MM.1S (cell line): ENCODE measurements around the gene WIZ.

Source experiments
- DNase-seq: peaks from one replicate; pipeline ENCODE4 v3.0.0-alpha.2; 2015
- H2AFZ ChIP-seq: fragments of 300-600 bp; sonication (generic); 2 replicates; pipeline ENCODE4 v1.6.0; 2016; ENCODE audit warnings: antibody characterized with exemption, low read length
- H3F3A ChIP-seq: fragments of 300-600 bp; sonication (generic); 2 replicates; pipeline ENCODE4 v1.6.1; 2016; ENCODE audit warnings: mild to moderate bottlenecking, antibody characterized with exemption, low read length, moderate library complexity, mixed read lengths; ENCODE audit not compliant: insufficient read depth
- H3K27ac ChIP-seq: fragments of 300-600 bp; sonication (generic); 2 replicates; pipeline ENCODE4 v1.5.1; 2016; ENCODE audit warnings: mild to moderate bottlenecking, low read length
- H3K27me3 ChIP-seq: fragments of 300-600 bp; sonication (generic); replicated peaks from 2 replicates; pipeline ENCODE4 v1.6.0; 2016; ENCODE audit warnings: low read length; ENCODE audit not compliant: insufficient read depth
- H3K36me3 ChIP-seq: fragments of 300-600 bp; sonication (generic); replicated peaks from 2 replicates; pipeline ENCODE4 v1.6.1; 2016; ENCODE audit warnings: mild to moderate bottlenecking, low read length, mixed read lengths; ENCODE audit not compliant: insufficient read depth
- H3K4me1 ChIP-seq: fragments of 300-600 bp; sonication (generic); 2 replicates; pipeline ENCODE4 v1.6.1; 2016; ENCODE audit warnings: low read length, mixed read lengths
- H3K4me2 ChIP-seq: fragments of 300-600 bp; sonication (generic); 2 replicates; pipeline ENCODE4 v1.6.0; 2016; ENCODE audit warnings: low read depth, low read length
- H3K4me3 ChIP-seq: fragments of 300-600 bp; sonication (generic); 2 replicates; pipeline ENCODE4 v1.5.1; 2016; ENCODE audit warnings: low read length, mixed read lengths
- H3K79me2 ChIP-seq: fragments of 300-600 bp; sonication (generic); 2 replicates; pipeline ENCODE4 v1.6.1; 2016; ENCODE audit warnings: mixed run types, low read length, mixed read lengths
- H3K9ac ChIP-seq: fragments of 300-600 bp; sonication (generic); 2 replicates; pipeline ENCODE4 v1.6.1; 2016; ENCODE audit warnings: low read length, mixed read lengths
- H3K9me2 ChIP-seq: fragments of 300-600 bp; sonication (generic); replicated peaks from 2 replicates; pipeline ENCODE4 v1.6.1; 2016; ENCODE audit warnings: mild to moderate bottlenecking, low read length, mixed read lengths; ENCODE audit not compliant: insufficient read depth
- H3K9me3 ChIP-seq: fragments of 300-600 bp; sonication (generic); replicated peaks from 2 replicates; pipeline ENCODE4 v1.6.1; 2016; ENCODE audit warnings: mild to moderate bottlenecking, low read length, mixed read lengths; ENCODE audit not compliant: insufficient read depth
- H4K20me1 ChIP-seq: fragments of 300-600 bp; sonication (generic); 2 replicates; pipeline ENCODE4 v1.6.1; 2016; ENCODE audit warnings: mild to moderate bottlenecking, low read length, moderate library complexity, mixed read lengths; ENCODE audit not compliant: insufficient read depth
- EZH2 ChIP-seq: fragments of 300-600 bp; sonication (generic); optimal IDR thresholded peaks from 2 replicates; pipeline ENCODE3; 2017; ENCODE audit warnings: low read depth, mild to moderate bottlenecking, antibody characterized with exemption, low read length, mixed read lengths
- EZH2phosphoT487 ChIP-seq: fragments of 300-600 bp; sonication (generic); IDR thresholded peaks from 2 replicates; pipeline ENCODE4 v1.6.1; 2018; ENCODE audit warnings: antibody characterized with exemption, low read length
- TF ChIP-seq, protein P1 (sequence below): fragments of 300-600 bp; sonication (generic); IDR thresholded peaks from 2 replicates; pipeline ENCODE4 v1.5.1; 2016; ENCODE audit warnings: antibody characterized with exemption, low read length, mixed read lengths

The WIZ gene

GRCh38 chr19:15449620-15450527, at the start of gene WIZ:
Gene WIZ, minus strand, starts transcription at chr19:15449956. Its CDS starts 1,649 bp downstream, at chr19:15448307.
- Histone ChIP-seq H3K27me3 (no peaks in the 10 kb centered on the region), H3K9ac (peak within 1 kb of the TSS; percentile 21; the same call in 1 of the 2 replicates), H3K36me3 (no peaks in the 10 kb centered on the region; the same call in 1 of the 2 replicates), H3K79me2 (no peaks in the 10 kb centered on the region), H3K9me2 (no peaks in the 10 kb centered on the region), H3K4me3 (peak within 1 kb of the TSS; percentile 56; the same call in 1 of the 2 replicates), H3K27ac (peak within 1 kb of the TSS; percentile 12; the same call in 1 of the 2 replicates), H3F3A (peaks cover 23% of the 10 kb centered on the region), H3K4me1 (no peaks in the 10 kb centered on the region), H4K20me1 (no peaks in the 10 kb centered on the region), H3K4me2 (peak within 1 kb of the TSS; percentile 89), H3K9me3 (no peaks in the 10 kb centered on the region), H2AFZ (peak within 1 kb of the TSS; percentile 58)
- TF ChIP-seq EZH2 (no peak), EZH2phosphoT487 (no peak)
- TF ChIP-seq, protein P1, sequence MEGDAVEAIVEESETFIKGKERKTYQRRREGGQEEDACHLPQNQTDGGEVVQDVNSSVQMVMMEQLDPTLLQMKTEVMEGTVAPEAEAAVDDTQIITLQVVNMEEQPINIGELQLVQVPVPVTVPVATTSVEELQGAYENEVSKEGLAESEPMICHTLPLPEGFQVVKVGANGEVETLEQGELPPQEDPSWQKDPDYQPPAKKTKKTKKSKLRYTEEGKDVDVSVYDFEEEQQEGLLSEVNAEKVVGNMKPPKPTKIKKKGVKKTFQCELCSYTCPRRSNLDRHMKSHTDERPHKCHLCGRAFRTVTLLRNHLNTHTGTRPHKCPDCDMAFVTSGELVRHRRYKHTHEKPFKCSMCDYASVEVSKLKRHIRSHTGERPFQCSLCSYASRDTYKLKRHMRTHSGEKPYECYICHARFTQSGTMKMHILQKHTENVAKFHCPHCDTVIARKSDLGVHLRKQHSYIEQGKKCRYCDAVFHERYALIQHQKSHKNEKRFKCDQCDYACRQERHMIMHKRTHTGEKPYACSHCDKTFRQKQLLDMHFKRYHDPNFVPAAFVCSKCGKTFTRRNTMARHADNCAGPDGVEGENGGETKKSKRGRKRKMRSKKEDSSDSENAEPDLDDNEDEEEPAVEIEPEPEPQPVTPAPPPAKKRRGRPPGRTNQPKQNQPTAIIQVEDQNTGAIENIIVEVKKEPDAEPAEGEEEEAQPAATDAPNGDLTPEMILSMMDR: no peak
- DNase-seq: peak; percentile 61

DNA sequence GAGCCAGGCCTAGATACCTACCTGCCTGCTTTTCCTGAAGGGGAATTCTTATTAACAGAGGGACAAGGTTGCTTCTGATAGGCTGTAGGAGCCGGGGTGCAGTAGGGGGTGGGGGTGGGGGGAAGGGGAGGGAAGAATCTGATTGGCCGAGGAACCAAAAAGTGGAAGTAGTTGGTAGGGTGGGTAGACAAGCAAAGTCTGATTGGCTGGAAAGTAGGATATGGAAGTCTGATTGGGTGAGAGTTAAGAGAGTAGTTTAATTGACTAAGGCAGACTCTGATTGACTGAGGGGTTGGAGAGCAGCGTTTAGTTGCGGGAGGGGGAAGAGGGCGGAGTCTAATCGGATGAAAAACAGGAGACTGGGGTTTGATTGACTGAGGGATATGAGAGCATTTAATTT, 49.2 kb upstream of the WIZ start:
- Histone ChIP-seq H3K9me3 (no peaks in the 10 kb centered on the region), H3K27ac (no peak overlapping the region), H3K9me2 (no peaks in the 10 kb centered on the region), H2AFZ (no peak overlapping the region), H3K9ac (no peak overlapping the region), H3K4me1 (no peaks in the 10 kb centered on the region), H4K20me1 (no peaks in the 10 kb centered on the region), H3K27me3 (peaks cover 44% of the 10 kb centered on the region), H3K79me2 (no peaks in the 10 kb centered on the region), H3F3A (no peaks in the 10 kb centered on the region), H3K36me3 (no peaks in the 10 kb centered on the region), H3K4me2 (no peak overlapping the region), H3K4me3 (no peak overlapping the region)
- DNase-seq: no peak
- TF ChIP-seq, protein P1: no peak
- no peak for TF ChIP-seq EZH2
- TF ChIP-seq EZH2phosphoT487: no peak

DNA sequence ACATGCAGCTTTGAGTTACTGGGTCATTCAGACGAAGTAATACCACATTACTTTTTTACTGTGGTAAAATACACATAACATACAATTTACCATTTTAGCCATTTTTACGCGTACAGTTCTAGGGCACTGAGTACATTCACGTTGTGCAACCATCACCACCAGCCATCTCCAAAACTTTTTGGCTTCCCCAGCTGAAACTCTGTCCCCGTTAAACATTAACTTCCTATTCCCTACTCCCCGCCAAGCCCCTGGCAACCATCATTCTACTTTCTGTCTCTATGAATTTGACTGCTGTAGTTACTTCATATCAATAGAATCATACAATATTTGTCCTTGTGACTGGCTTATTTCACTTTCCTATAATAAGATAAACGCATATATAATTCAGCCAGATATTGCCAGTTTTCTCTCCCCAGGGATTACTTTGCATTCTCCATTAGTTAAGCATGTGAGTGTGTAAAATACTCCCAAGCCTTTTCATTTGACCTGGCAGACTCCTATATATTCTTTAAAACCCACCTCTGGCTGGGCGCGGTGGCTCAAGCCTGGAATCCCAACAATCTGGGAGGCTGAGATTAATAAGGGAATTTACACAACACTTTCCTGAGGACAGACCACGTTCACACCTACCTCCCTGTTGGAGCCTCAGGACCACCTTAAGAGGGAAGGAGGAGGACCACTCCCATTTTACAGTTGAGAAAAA, 48.6 kb upstream of the WIZ start:
- Histone ChIP-seq H3K36me3 (no peaks in the 10 kb centered on the region), H2AFZ (no peak overlapping the region), H3K27ac (no peak overlapping the region)

More for the DNA sequence above, 48.6 kb upstream of the WIZ start:
- no peak for DNase-seq
- peaks cover 41% of the 10 kb centered on the region for H3K27me3 ChIP-seq
- H3K9ac ChIP-seq: no peak overlapping the region
- H3K9me3 ChIP-seq: no peaks in the 10 kb centered on the region
- H3K79me2 ChIP-seq: no peaks in the 10 kb centered on the region
- no peak overlapping the region for H3K4me2 ChIP-seq
- H3K4me1 ChIP-seq: no peaks in the 10 kb centered on the region
- H3K9me2 ChIP-seq: no peaks in the 10 kb centered on the region
- H3K4me3 ChIP-seq: no peak overlapping the region
- TF ChIP-seq, protein P1: no peak
- TF ChIP-seq EZH2 (no peak), EZH2phosphoT487 (no peak)
- H4K20me1 ChIP-seq: no peaks in the 10 kb centered on the region
- no peaks in the 10 kb centered on the region for H3F3A ChIP-seq
